Activated T-cell treated with anti-CD3 and anti-CD28 coated beads, Interleukin-2, amount 50 U/mL, for 4 hours (primary cell): ENCODE results near the gene ZNF775. TPM values are rescaled to one million over a fixed set of nuclear protein-coding genes. Genes with fewer than 3 reads are reported as not detected.

Source experiments
- ATAC-seq, 2 donors: fragments of 200-7000 bp; cut with Tn5 transposase; one replicate each; pipeline ENCODE4 v1.10.0; 2021
- DNase-seq: peaks from one replicate; pipeline ENCODE4 v3.0.0-alpha.2; 2020
- H3K27me3 Mint-ChIP-seq: one replicate; pipeline ENCODE4 v1.8.0; 2021; ENCODE audit warnings: low read depth, mixed read lengths
- H3K36me3 Mint-ChIP-seq: one replicate; pipeline ENCODE4 v1.8.0; 2022; ENCODE audit warnings: mixed read lengths; ENCODE audit not compliant: insufficient read depth
- H3K4me1 Mint-ChIP-seq: one replicate; pipeline ENCODE4 v1.8.0; 2021; ENCODE audit warnings: low read depth, mixed read lengths
- H3K4me3 Mint-ChIP-seq: one replicate; pipeline ENCODE4 v1.8.0; 2021; ENCODE audit warnings: mild to moderate bottlenecking, moderate library complexity, mixed read lengths
- H3K9me3 Mint-ChIP-seq: one replicate; pipeline ENCODE4 v1.8.0; 2021; ENCODE audit warnings: mixed read lengths
- total RNA-seq, 3 donors: library from RNA; stranded (reverse); gene quantifications; one replicate each; pipeline ENCODE4 v1.2.1, GENCODE V29; 2021

The ZNF775 gene
- total RNA-seq, 3 donors from 2014 or later, result 3.4 to 4.5 (median 4.2) TPM

- Mint-ChIP-seq H3K4me1 (peaks cover 14% of the 10 kb centered on the region), H3K4me3 (no peak overlapping the region), H3K27me3 (no peaks in the 10 kb centered on the region), H3K36me3 (peaks cover 15% of the 10 kb centered on the region), H3K9me3 (no peaks in the 10 kb centered on the region)
- no peak for ATAC-seq
- DNase-seq, result no peak
These were observed 32.5 kb downstream of the ZNF775 start for GRCh38 chr7:150411606-150412005.

GRCh38 chr7:150412016-150412415, 32.9 kb downstream of the ZNF775 start:
- DNase-seq, result no peak
- Mint-ChIP-seq H3K4me1 (peaks cover 10% of the 10 kb centered on the region), H3K36me3 (peaks cover 14% of the 10 kb centered on the region), H3K4me3 (no peak overlapping the region), H3K27me3 (no peaks in the 10 kb centered on the region), H3K9me3 (no peaks in the 10 kb centered on the region)
- ATAC-seq, result no peak

GRCh38 chr7:150412518-150413488, 33.7 kb downstream of the ZNF775 start:
- H3K36me3 Mint-ChIP-seq, result peaks cover 12% of the 10 kb centered on the region
- H3K4me1 Mint-ChIP-seq, result peaks cover 8% of the 10 kb centered on the region
- H3K4me3 Mint-ChIP-seq, result no peak overlapping the region
- DNase-seq (no peak), ATAC-seq (no peak)
- H3K9me3 Mint-ChIP-seq, result no peaks in the 10 kb centered on the region
- no peaks in the 10 kb centered on the region for H3K27me3 Mint-ChIP-seq

GRCh38 chr7:150413640-150414081, 34.5 kb downstream of the ZNF775 start:
- no peaks in the 10 kb centered on the region for H3K27me3 Mint-ChIP-seq
- no peaks in the 10 kb centered on the region for H3K9me3 Mint-ChIP-seq
- H3K36me3 Mint-ChIP-seq, result peaks cover 11% of the 10 kb centered on the region
- H3K4me1 Mint-ChIP-seq, result peaks cover 4% of the 10 kb centered on the region
- ATAC-seq (no peak), DNase-seq (no peak)
- H3K4me3 Mint-ChIP-seq, result no peak overlapping the region

- H3K4me3 Mint-ChIP-seq, result no peak overlapping the region
- ATAC-seq (no peak), DNase-seq (no peak)
- no peaks in the 10 kb centered on the region for H3K27me3 Mint-ChIP-seq
- H3K36me3 Mint-ChIP-seq, result peaks cover 9% of the 10 kb centered on the region
- H3K9me3 Mint-ChIP-seq, result no peaks in the 10 kb centered on the region
- H3K4me1 Mint-ChIP-seq, result peaks cover 5% of the 10 kb centered on the region
These were observed 36.3 kb downstream of the ZNF775 start for GRCh38 chr7:150415161-150416153.

GRCh38 chr7:150417239-150417638, 38.1 kb downstream of the ZNF775 start:
- Mint-ChIP-seq H3K27me3 (no peaks in the 10 kb centered on the region), H3K4me1 (peaks cover 13% of the 10 kb centered on the region), H3K9me3 (no peaks in the 10 kb centered on the region), H3K36me3 (peaks cover 5% of the 10 kb centered on the region), H3K4me3 (no peak overlapping the region)
- ATAC-seq (no peak), DNase-seq (no peak)

GRCh38 chr7:150417863-150418262, 38.7 kb downstream of the ZNF775 start:
- no peaks in the 10 kb centered on the region for H3K9me3 Mint-ChIP-seq
- H3K36me3 Mint-ChIP-seq, result peaks cover 3% of the 10 kb centered on the region
- no peak for ATAC-seq
- no peak overlapping the region for H3K4me3 Mint-ChIP-seq
- H3K4me1 Mint-ChIP-seq, result peaks cover 13% of the 10 kb centered on the region
- no peaks in the 10 kb centered on the region for H3K27me3 Mint-ChIP-seq
- no peak for DNase-seq

GRCh38 chr7:150420242-150420641, 41.1 kb downstream of the ZNF775 start:
- no peaks in the 10 kb centered on the region for H3K36me3 Mint-ChIP-seq
- DNase-seq, result no peak
- ATAC-seq, result no peak
- no peak overlapping the region for H3K4me3 Mint-ChIP-seq
- no peaks in the 10 kb centered on the region for H3K27me3 Mint-ChIP-seq
- peaks cover 11% of the 10 kb centered on the region for H3K4me1 Mint-ChIP-seq
- no peaks in the 10 kb centered on the region for H3K9me3 Mint-ChIP-seq

GRCh38 chr7:150420987-150421674, 42.0 kb downstream of the ZNF775 start:
- Mint-ChIP-seq H3K4me1 (peaks cover 11% of the 10 kb centered on the region), H3K36me3 (no peaks in the 10 kb centered on the region), H3K27me3 (no peaks in the 10 kb centered on the region), H3K9me3 (no peaks in the 10 kb centered on the region), H3K4me3 (peak overlapping the region; percentile 27)
- ATAC-seq (peak; percentile 100), DNase-seq (peak; percentile 86)

- H3K9me3 Mint-ChIP-seq, result no peaks in the 10 kb centered on the region
- H3K36me3 Mint-ChIP-seq, result no peaks in the 10 kb centered on the region
- DNase-seq (no peak), ATAC-seq (no peak)
- no peak overlapping the region for H3K4me3 Mint-ChIP-seq
- no peaks in the 10 kb centered on the region for H3K27me3 Mint-ChIP-seq
- H3K4me1 Mint-ChIP-seq, result peaks cover 11% of the 10 kb centered on the region
These were observed 42.7 kb downstream of the ZNF775 start for GRCh38 chr7:150421831-150422230.

GRCh38 chr7:150425670-150426069, 46.5 kb downstream of the ZNF775 start:
- H3K9me3 Mint-ChIP-seq, result no peaks in the 10 kb centered on the region
- no peak overlapping the region for H3K4me3 Mint-ChIP-seq
- H3K4me1 Mint-ChIP-seq, result peaks cover 8% of the 10 kb centered on the region
- DNase-seq, result no peak
- no peaks in the 10 kb centered on the region for H3K36me3 Mint-ChIP-seq
- no peaks in the 10 kb centered on the region for H3K27me3 Mint-ChIP-seq
- ATAC-seq, result no peak

- Mint-ChIP-seq H3K36me3 (no peaks in the 10 kb centered on the region), H3K27me3 (peaks cover 2% of the 10 kb centered on the region), H3K9me3 (no peaks in the 10 kb centered on the region), H3K4me3 (no peak overlapping the region), H3K4me1 (peaks cover 12% of the 10 kb centered on the region)
- peak; percentile 46 to 48 for ATAC-seq
- DNase-seq, result no peak
These were observed 49.7 kb downstream of the ZNF775 start for GRCh38 chr7:150428671-150429451.

GRCh38 chr7:150429699-150430098, 50.6 kb downstream of the ZNF775 start:
- Mint-ChIP-seq H3K36me3 (no peaks in the 10 kb centered on the region), H3K4me1 (peaks cover 14% of the 10 kb centered on the region), H3K27me3 (peaks cover 2% of the 10 kb centered on the region), H3K4me3 (no peak overlapping the region), H3K9me3 (no peaks in the 10 kb centered on the region)
- DNase-seq (no peak), ATAC-seq (no peak)
